Measurements from ENCODE around the gene SUPT7L. TPM values are rescaled to one million over a fixed set of nuclear protein-coding genes. Genes with fewer than 3 reads are reported as not detected.

SUPT7L gene
- total RNA-seq, 1 experiment from 2014 or later: 25.2 TPM

DNA sequence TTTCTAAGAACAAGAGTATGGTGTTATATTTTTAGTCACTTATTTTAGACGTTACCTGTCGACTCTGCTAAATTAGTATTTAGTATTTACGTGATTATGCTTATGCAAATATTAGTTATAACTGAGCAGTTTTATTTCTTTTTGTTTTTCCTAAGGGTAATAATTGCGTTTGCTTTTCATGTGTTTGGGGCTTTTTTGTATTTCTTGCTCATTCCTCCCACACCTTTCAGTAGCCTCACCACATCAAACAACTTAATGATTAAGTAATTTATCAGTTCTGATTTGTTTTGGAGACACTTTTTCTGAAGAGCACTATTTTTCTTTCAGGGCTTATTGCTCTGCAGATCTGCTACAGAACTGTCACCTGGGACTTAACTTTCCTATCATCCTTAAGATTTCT lies 7.8 kb upstream of the SUPT7L start:
- DNase-seq (ENCODE audit: low read depth, low spot score): no peak
- no peaks in the 10 kb centered on the region for H3K9me2 ChIP-seq (ENCODE audit: insufficient read depth)
- H3K4me1 ChIP-seq (ENCODE audit: control insufficient read depth in 1 of 2, insufficient read depth in 2 of 2, low read length in 2 of 2): no peaks in the 10 kb centered on the region
- CTCF ChIA-PET: interaction anchor here (1.3 kb wide), 1 partner anchor 12 kb away, joined by 7 read pairs; no protein-coding TSS in a partner anchor
- no peak overlapping the region for H3K9ac ChIP-seq (ENCODE audit: low read length)
- no peaks in the 10 kb centered on the region; the same call in 1 of the 2 replicates for H4K20me1 ChIP-seq (ENCODE audit: insufficient read depth)
- H3K36me3 ChIP-seq (ENCODE audit: control insufficient read depth in 1 of 2, insufficient read depth in 2 of 2, low read length in 2 of 2): peaks cover 31 to 35% of the 10 kb centered on the region in 2 experiments; a peak in 3 of 4 replicates
- H3K79me2 ChIP-seq (ENCODE audit: insufficient read depth, low read length): no peaks in the 10 kb centered on the region; the same call in 1 of the 2 replicates
- POLR2A ChIA-PET: interaction anchor here (0.6 kb wide), 1 partner anchor 13 kb away, joined by 3 read pairs; no protein-coding TSS in a partner anchor
- H3K27ac ChIP-seq (ENCODE audit: low read depth, low read length): no peak overlapping the region
- H3K27me3 ChIP-seq (ENCODE audit: insufficient read depth, low read length): no peaks in the 10 kb centered on the region
- no peak for TF ChIP-seq ELF1 (IDR thresholded peaks at IDR 0.05; ENCODE audit: borderline replicate concordance, low read depth)
- ATAC-seq: no peak
- no TSS peak for BruUV-seq (replicated peaks)
- H2AFZ ChIP-seq (ENCODE audit: low read depth, low read length, poor library complexity, severe bottlenecking): no peak overlapping the region
- no peaks in the 10 kb centered on the region for H3K9me3 ChIP-seq (ENCODE audit: control insufficient read depth in 1 of 2, insufficient read depth in 1 of 2, low read depth in 1 of 2, low read length in 2 of 2)
- no peak overlapping the region for H3K4me3 ChIP-seq (replicated peaks in 1 of 2; ENCODE audit: low read depth in 1 of 2, low read length in 2 of 2)
- RAD21 ChIA-PET (ENCODE audit: low non-redundant PET in 1 of 2, low total read pairs in 2 of 2, uncharacterized antibody in 2 of 2, unreplicated experiment in 2 of 2): no interaction called here
- intact Hi-C loops (cut with micrococcal nuclease): no loop called here
- H3K4me2 ChIP-seq (ENCODE audit: low read length): no peak overlapping the region

DNA sequence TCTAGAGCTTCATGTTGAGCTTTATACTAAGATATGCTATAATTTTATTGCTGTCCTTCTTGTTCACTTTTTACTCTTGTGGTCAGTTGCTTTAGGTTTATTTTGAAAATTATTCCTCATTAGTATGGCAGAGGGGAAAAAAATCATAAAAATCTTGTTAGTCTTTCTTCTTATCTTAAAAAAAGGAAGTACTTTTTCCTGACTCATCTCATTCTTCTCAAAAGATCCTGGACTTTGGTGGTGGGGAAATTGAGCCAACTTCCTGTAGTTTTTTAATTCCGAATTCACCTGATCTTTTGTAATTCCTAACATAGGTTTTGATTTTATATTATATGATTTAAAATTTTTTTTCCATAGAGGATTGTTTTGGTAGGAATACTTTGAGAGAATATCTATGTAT lies 4.0 kb upstream of the SUPT7L start:
- Histone ChIP-seq H3K27ac (ENCODE audit: low read depth, low read length) (no peak overlapping the region), H3K9me2 (ENCODE audit: insufficient read depth) (no peaks in the 10 kb centered on the region), H2AFZ (ENCODE audit: low read depth, low read length, poor library complexity, severe bottlenecking) (no peak overlapping the region), H3K9me3 (ENCODE audit: control insufficient read depth in 1 of 2, insufficient read depth in 1 of 2, low read depth in 1 of 2, low read length in 2 of 2) (no peaks in the 10 kb centered on the region), H3K9ac (ENCODE audit: low read length) (no peak overlapping the region), H3K36me3 (ENCODE audit: control insufficient read depth in 1 of 2, insufficient read depth in 2 of 2, low read length in 2 of 2) (peaks cover 19 to 32% of the 10 kb centered on the region in 2 experiments; a peak in 3 of 4 replicates), H3K79me2 (ENCODE audit: insufficient read depth, low read length) (peaks cover 30% of the 10 kb centered on the region), H4K20me1 (ENCODE audit: insufficient read depth) (no peaks in the 10 kb centered on the region; the same call in 1 of the 2 replicates), H3K4me2 (ENCODE audit: low read length) (no peak overlapping the region), H3K4me3 (replicated peaks in 1 of 2; ENCODE audit: low read depth in 1 of 2, low read length in 2 of 2) (no peak overlapping the region), H3K27me3 (ENCODE audit: insufficient read depth, low read length) (no peaks in the 10 kb centered on the region), H3K4me1 (ENCODE audit: control insufficient read depth in 1 of 2, insufficient read depth in 2 of 2, low read length in 2 of 2) (peaks cover 7 to 12% of the 10 kb centered on the region in 2 experiments)
- CTCF ChIA-PET: no interaction called here
- intact Hi-C loops (cut with micrococcal nuclease): no loop called here
- RAD21 ChIA-PET (ENCODE audit: low non-redundant PET in 1 of 2, low total read pairs in 2 of 2, uncharacterized antibody in 2 of 2, unreplicated experiment in 2 of 2): no interaction called here
- POLR2A ChIA-PET: interaction anchor here (0.6 kb wide), 1 partner anchor 845 kb away, joined by 3 read pairs; no protein-coding TSS in a partner anchor
- TF ChIP-seq ELF1 (IDR thresholded peaks at IDR 0.05; ENCODE audit: borderline replicate concordance, low read depth): no peak
- TF ChIP-seq, protein P1, sequence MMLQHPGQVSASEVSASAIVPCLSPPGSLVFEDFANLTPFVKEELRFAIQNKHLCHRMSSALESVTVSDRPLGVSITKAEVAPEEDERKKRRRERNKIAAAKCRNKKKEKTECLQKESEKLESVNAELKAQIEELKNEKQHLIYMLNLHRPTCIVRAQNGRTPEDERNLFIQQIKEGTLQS (IDR thresholded peaks at IDR 0.05): no peak
- TF ChIP-seq CBX3 (IDR thresholded peaks at IDR 0.05; ENCODE audit: low read depth): no peak
- TF ChIP-seq EZH2 (IDR thresholded peaks at IDR 0.05): no peak
- TF ChIP-seq ZNF274 (IDR thresholded peaks at IDR 0.05; ENCODE audit: low read depth, low read length): no peak
- TF ChIP-seq CEBPB (IDR thresholded peaks at IDR 0.05; ENCODE audit: low read depth): no peak
- TF ChIP-seq RAD21 (IDR thresholded peaks at IDR 0.05; ENCODE audit: low read depth): no peak
- TF ChIP-seq SP1 (IDR thresholded peaks at IDR 0.05; ENCODE audit: low read depth): no peak
- no peak for ATAC-seq
- DNase-seq (ENCODE audit: low read depth, low spot score): no peak
- no TSS peak for BruUV-seq (replicated peaks)

Data from HCT116 (cell line).